ENCODE data around the gene TSPAN17. TPM values are rescaled to one million over a fixed set of nuclear protein-coding genes. Genes with fewer than 3 reads are reported as not detected.

Gene TSPAN17
- polyA plus RNA-seq, 3 donors = 22.2 to 27.7 (median 24.1) TPM

DNA sequence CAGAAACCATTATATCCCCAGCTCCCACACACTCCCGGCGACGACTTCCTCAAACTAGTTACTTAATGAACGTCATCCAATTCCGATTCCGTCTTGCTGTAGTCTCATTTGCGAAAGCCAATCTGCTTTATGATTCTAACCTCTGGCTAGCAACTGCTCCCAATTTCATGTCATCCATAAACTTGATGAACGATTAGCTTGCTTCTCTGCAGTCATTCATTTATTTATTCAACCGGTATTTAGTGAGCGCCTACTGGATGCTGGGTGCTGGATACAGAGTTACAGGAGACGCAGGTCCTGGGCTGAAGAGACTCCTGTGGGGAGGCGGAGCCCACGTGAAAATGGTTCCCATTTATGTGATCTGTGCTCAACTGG, 46.2 kb downstream of the TSPAN17 start:
- Mint-ChIP-seq H3K4me3 (peak overlapping the region in 1 of 2 donors; percentile 41), H3K36me3 (no peaks in the 10 kb centered on the region), H3K9me3 (peaks cover 0 to 6% (median 0%) of the 10 kb centered on the region in 7 donors), H3K4me1 (peaks cover 3% of the 10 kb centered on the region), H3K27me3 (ENCODE audit: low read depth in 3 of 3) (peaks cover 54 to 59% (median 59%) of the 10 kb centered on the region in 3 donors), H3K27ac (peak overlapping the region in 1 of 7 donors; percentile 20)
- Histone ChIP-seq H3K36me3 (replicated peaks in 1 of 2; ENCODE audit: control insufficient read depth in 1 of 2, insufficient read depth in 2 of 2, low read length in 2 of 2) (no peaks in the 10 kb centered on the region), H3K27ac (ENCODE audit: low read depth in 1 of 2, low read length in 2 of 2) (no peak overlapping the region), H2AFZ (ENCODE audit: insufficient read depth, low read depth, low read length, poor library complexity, severe bottlenecking) (no peak overlapping the region), H3K4me1 (ENCODE audit: control insufficient read depth in 1 of 2, insufficient read depth in 2 of 2, low read length in 2 of 2) (no peaks in the 10 kb centered on the region), H3K9me3 (replicated peaks in 1 of 2; ENCODE audit: control insufficient read depth in 1 of 2, insufficient read depth in 1 of 2, low read length in 2 of 2) (peaks cover 0 to under 1% of the 10 kb centered on the region in 2 donors), H3K79me2 (ENCODE audit: insufficient read depth, low read length) (no peaks in the 10 kb centered on the region), H4K20me1 (ENCODE audit: insufficient read depth, low read length) (no peaks in the 10 kb centered on the region), H3K27me3 (ENCODE audit: control insufficient read depth in 2 of 2, insufficient read depth in 2 of 2, low read length in 2 of 2) (peaks cover 0 to 28% of the 10 kb centered on the region in 2 donors), H3K4me2 (replicated peaks; ENCODE audit: extremely low read depth, low read length, poor library complexity, severe bottlenecking) (no peak overlapping the region), H3K4me3 (replicated peaks in 1 of 3; ENCODE audit: low read depth in 2 of 3, low read length in 3 of 3) (no peak overlapping the region), H3K9ac (ENCODE audit: insufficient read depth, low read length, poor library complexity, severe bottlenecking) (no peak overlapping the region)
- DNase-seq = no peak
- 51% methylated on average over 13 of the region's 13 CpGs for WGBS (ENCODE audit: insufficient coverage)
- intact Hi-C loops (cut with micrococcal nuclease) = no loop called here
- TF ChIP-seq, protein P1, sequence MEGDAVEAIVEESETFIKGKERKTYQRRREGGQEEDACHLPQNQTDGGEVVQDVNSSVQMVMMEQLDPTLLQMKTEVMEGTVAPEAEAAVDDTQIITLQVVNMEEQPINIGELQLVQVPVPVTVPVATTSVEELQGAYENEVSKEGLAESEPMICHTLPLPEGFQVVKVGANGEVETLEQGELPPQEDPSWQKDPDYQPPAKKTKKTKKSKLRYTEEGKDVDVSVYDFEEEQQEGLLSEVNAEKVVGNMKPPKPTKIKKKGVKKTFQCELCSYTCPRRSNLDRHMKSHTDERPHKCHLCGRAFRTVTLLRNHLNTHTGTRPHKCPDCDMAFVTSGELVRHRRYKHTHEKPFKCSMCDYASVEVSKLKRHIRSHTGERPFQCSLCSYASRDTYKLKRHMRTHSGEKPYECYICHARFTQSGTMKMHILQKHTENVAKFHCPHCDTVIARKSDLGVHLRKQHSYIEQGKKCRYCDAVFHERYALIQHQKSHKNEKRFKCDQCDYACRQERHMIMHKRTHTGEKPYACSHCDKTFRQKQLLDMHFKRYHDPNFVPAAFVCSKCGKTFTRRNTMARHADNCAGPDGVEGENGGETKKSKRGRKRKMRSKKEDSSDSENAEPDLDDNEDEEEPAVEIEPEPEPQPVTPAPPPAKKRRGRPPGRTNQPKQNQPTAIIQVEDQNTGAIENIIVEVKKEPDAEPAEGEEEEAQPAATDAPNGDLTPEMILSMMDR (IDR thresholded peaks at IDR 0.05) = no peak

DNA sequence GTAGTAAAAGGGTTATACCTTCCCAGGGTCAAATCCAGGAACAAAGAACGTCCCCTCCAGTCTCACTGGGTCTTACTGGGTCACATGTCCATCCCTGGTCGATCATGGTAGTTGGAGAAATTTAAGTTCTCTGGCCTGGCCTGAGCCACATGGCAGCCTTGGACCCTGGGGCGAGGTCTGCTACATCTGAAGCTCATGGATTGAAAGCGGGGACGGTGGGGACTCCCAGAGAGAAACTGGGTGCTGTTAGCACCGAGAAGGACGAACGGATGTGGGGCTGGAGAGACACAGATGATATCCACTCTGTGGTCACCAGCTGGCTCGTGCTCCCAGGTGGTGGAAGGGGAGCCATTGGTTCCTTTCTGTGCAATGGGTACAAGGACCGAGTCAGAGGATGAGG, 46.9 kb downstream of the TSPAN17 start:
- no peak overlapping the region for H3K4me3 ChIP-seq (replicated peaks in 1 of 3; ENCODE audit: low read depth in 2 of 3, low read length in 3 of 3)
- no peak overlapping the region for H3K9ac ChIP-seq (ENCODE audit: insufficient read depth, low read length, poor library complexity, severe bottlenecking)
- DNase-seq = no peak
- H3K27me3 ChIP-seq (ENCODE audit: control insufficient read depth in 2 of 2, insufficient read depth in 2 of 2, low read length in 2 of 2) = peaks cover 0 to 30% of the 10 kb centered on the region in 2 donors
- H3K4me3 Mint-ChIP-seq = no peak overlapping the region
- intact Hi-C loops (cut with micrococcal nuclease) = no loop called here
- H3K27me3 Mint-ChIP-seq (ENCODE audit: low read depth in 3 of 3) = peaks cover 57 to 65% (median 62%) of the 10 kb centered on the region in 3 donors
- H4K20me1 ChIP-seq (ENCODE audit: insufficient read depth, low read length) = no peaks in the 10 kb centered on the region
- H3K9me3 Mint-ChIP-seq = peaks cover 0 to 4% (median 0%) of the 10 kb centered on the region in 7 donors
- H3K79me2 ChIP-seq (ENCODE audit: insufficient read depth, low read length) = no peaks in the 10 kb centered on the region
- 86% methylated on average over 8 of the region's 10 CpGs for WGBS (ENCODE audit: insufficient coverage)
- TF ChIP-seq, protein P1 (IDR thresholded peaks at IDR 0.05) = no peak
- no peak overlapping the region for H2AFZ ChIP-seq (ENCODE audit: insufficient read depth, low read depth, low read length, poor library complexity, severe bottlenecking)
- no peaks in the 10 kb centered on the region for H3K4me1 ChIP-seq (ENCODE audit: control insufficient read depth in 1 of 2, insufficient read depth in 2 of 2, low read length in 2 of 2)
- no peak overlapping the region for H3K27ac Mint-ChIP-seq
- no peak overlapping the region for H3K4me2 ChIP-seq (replicated peaks; ENCODE audit: extremely low read depth, low read length, poor library complexity, severe bottlenecking)
- no peak overlapping the region for H3K27ac ChIP-seq (ENCODE audit: low read depth in 1 of 2, low read length in 2 of 2)
- H3K36me3 ChIP-seq (replicated peaks in 1 of 2; ENCODE audit: control insufficient read depth in 1 of 2, insufficient read depth in 2 of 2, low read length in 2 of 2) = no peaks in the 10 kb centered on the region
- H3K36me3 Mint-ChIP-seq = no peaks in the 10 kb centered on the region
- H3K4me1 Mint-ChIP-seq = peaks cover 3% of the 10 kb centered on the region
- no peaks in the 10 kb centered on the region for H3K9me3 ChIP-seq (replicated peaks in 1 of 2; ENCODE audit: control insufficient read depth in 1 of 2, insufficient read depth in 1 of 2, low read length in 2 of 2)

Data from CD14-positive monocyte (primary cell).